COR-L47 (cell line): ENCODE results near the gene PAK1IP1.
A peak's percentile ranks its signal among the peaks of the same experiment; 100 is the strongest.
"Not testable (repeated sequence)": the region's sequence is repeated elsewhere in the genome, so short reads cannot be mapped to it uniquely, and the experiment has no call there.

Source experiments
- DNase-seq: peaks from one replicate; lab custom pipeline; 2025; lab: John Stamatoyannopoulos, UW

Gene PAK1IP1

GRCh38 chr6:10694302-10695085 is at the start of gene PAK1IP1, which contains the start of gene C6orf52:
TSS of gene PAK1IP1 (plus strand) at chr6:10694972. CDS start at chr6:10694986, 14 bp downstream.
TSS of gene C6orf52 (minus strand) at chr6:10694616. CDS start at chr6:10687550, 7,066 bp downstream.
- DNase-seq, result peak; percentile 92

GRCh38 chr6:10655508-10656055 is 39.2 kb upstream of the PAK1IP1 start:
- DNase-seq, result no peak

- no peak for DNase-seq
These were observed 35.7 kb upstream of the PAK1IP1 start for GRCh38 chr6:10658910-10659698.

GRCh38 chr6:10659699-10660348 is 34.9 kb upstream of the PAK1IP1 start:
- no peak for DNase-seq

GRCh38 chr6:10660431-10661191 is 34.2 kb upstream of the PAK1IP1 start:
- DNase-seq, result not testable (repeated sequence)

GRCh38 chr6:10662207-10662606 is 32.6 kb upstream of the PAK1IP1 start:
- no peak for DNase-seq

- DNase-seq, result no peak
These were observed 32.0 kb upstream of the PAK1IP1 start for GRCh38 chr6:10662742-10663141.

- not testable (repeated sequence) for DNase-seq
These were observed 29.2 kb upstream of the PAK1IP1 start for GRCh38 chr6:10665595-10665994.

GRCh38 chr6:10668126-10668917 is 26.4 kb upstream of the PAK1IP1 start:
- DNase-seq, result no peak

GRCh38 chr6:10676403-10676802 is 18.4 kb upstream of the PAK1IP1 start:
- DNase-seq, result no peak

- DNase-seq, result no peak
These were observed 16.3 kb upstream of the PAK1IP1 start for GRCh38 chr6:10678456-10678855.

GRCh38 chr6:10681795-10682194 is 13.0 kb upstream of the PAK1IP1 start:
- DNase-seq, result no peak

GRCh38 chr6:10682355-10682988 is 12.3 kb upstream of the PAK1IP1 start:
- DNase-seq, result no peak

GRCh38 chr6:10684618-10685017 is 10.2 kb upstream of the PAK1IP1 start:
- DNase-seq, result no peak

GRCh38 chr6:10685092-10685915 is 9.5 kb upstream of the PAK1IP1 start:
- no peak for DNase-seq

GRCh38 chr6:10686901-10687300 is 7.9 kb upstream of the PAK1IP1 start:
- DNase-seq, result no peak

GRCh38 chr6:10687582-10687981 is 7.2 kb upstream of the PAK1IP1 start:
- no peak for DNase-seq

- DNase-seq, result no peak
These were observed 3.9 kb upstream of the PAK1IP1 start for GRCh38 chr6:10690651-10691445.
